SU-DHL-6 (cell line): ENCODE data around the gene HOXD9.

Experiments used
- H2AFZ ChIP-seq: fragments of 200-600 bp; sonication (generic); 2 replicates; pipeline ENCODE4 v1.6.1; 2014; ENCODE audit warnings: low read depth, mild to moderate bottlenecking, moderate library complexity, mixed read lengths, antibody characterized with exemption, low read length; ENCODE audit not compliant: severe bottlenecking
- H3F3A ChIP-seq: fragments of 200-600 bp; shearing (Covaris generic); 2 replicates; pipeline ENCODE4 v1.6.0; 2016; ENCODE audit warnings: antibody characterized with exemption, mild to moderate bottlenecking; ENCODE audit not compliant: insufficient read depth
- H3K27ac ChIP-seq: fragments of 200-600 bp; sonication (generic); 2 replicates; pipeline ENCODE4 v1.5.1; 2016; ENCODE audit warnings: low read depth, mild to moderate bottlenecking, low read length, moderate library complexity, mixed read lengths
- H3K27me3 ChIP-seq: fragments of 200-600 bp; sonication (generic), shearing (Covaris generic); 2 replicates; pipeline ENCODE4 v1.6.0; 2014; ENCODE audit warnings: mild to moderate bottlenecking, low read length
- H3K36me3 ChIP-seq: fragments of 200-600 bp; sonication (generic); 2 replicates; pipeline ENCODE4 v1.6.1; 2014; ENCODE audit warnings: mild to moderate bottlenecking, low read length, mixed read lengths
- H3K4me2 ChIP-seq: fragments of 300-600, 200-600 bp; shearing (Covaris generic), sonication (generic); 2 replicates; pipeline ENCODE4 v1.6.0; 2014; ENCODE audit warnings: low read length, low read depth, mild to moderate bottlenecking; ENCODE audit not compliant: poor library complexity, severe bottlenecking
- H3K4me3 ChIP-seq: fragments of 200-600 bp; sonication (generic); 2 replicates; pipeline ENCODE4 v1.5.1; 2014; ENCODE audit warnings: antibody characterized with exemption, low read length, mild to moderate bottlenecking, mixed read lengths; ENCODE audit not compliant: insufficient read depth, poor library complexity, severe bottlenecking
- H3K79me2 ChIP-seq: fragments of 200-600 bp; sonication (generic); 2 replicates; pipeline ENCODE4 v1.6.1; 2014; ENCODE audit warnings: mild to moderate bottlenecking, low read length, moderate library complexity; ENCODE audit not compliant: insufficient read depth
- H3K9ac ChIP-seq: fragments of 200-600 bp; sonication (generic); 2 replicates; pipeline ENCODE4 v1.7.0; 2014; ENCODE audit warnings: mild to moderate bottlenecking, low read length
- H3K9me2 ChIP-seq: fragments of 200-600 bp; sonication (generic); replicated peaks from 2 replicates; pipeline ENCODE4 v1.6.1; 2014; ENCODE audit warnings: low read length; ENCODE audit not compliant: insufficient read depth
- H3K9me3 ChIP-seq: fragments of 200-600 bp; sonication (generic); 2 replicates; pipeline ENCODE4 v1.6.1; 2014; ENCODE audit warnings: low read length, mixed read lengths; ENCODE audit not compliant: insufficient read depth
- H4K20me1 ChIP-seq: fragments of 200-600 bp; sonication (generic); 2 replicates; pipeline ENCODE4 v1.6.1; 2014; ENCODE audit warnings: low read depth, mild to moderate bottlenecking, antibody characterized with exemption, low read length, moderate library complexity, mixed read lengths
- CTCF ChIP-seq: fragments of 200-600 bp; sonication (generic); IDR thresholded peaks from one replicate; pipeline ENCODE4 v1.5.1; 2017; ENCODE audit warnings: antibody characterized with exemption, mild to moderate bottlenecking, low read length, moderate library complexity; ENCODE audit not compliant: insufficient read depth, poor library complexity, severe bottlenecking
- EZH2phosphoT487 ChIP-seq: fragments of 200-600 bp; sonication (generic), shearing (Covaris generic); conservative IDR thresholded peaks from 2 replicates; pipeline ENCODE4 v1.6.1; 2018; ENCODE audit warnings: mild to moderate bottlenecking, antibody characterized with exemption, low read length, moderate library complexity, mixed read lengths

The HOXD9 gene

GRCh38 chr2:176122052-176122682 is 352 bp upstream of the HOXD9 start:
- no peaks in the 10 kb centered on the region for H3K27me3 ChIP-seq
- no peaks in the 10 kb centered on the region for H3K36me3 ChIP-seq
- no peak overlapping the region for H3K4me2 ChIP-seq
- H4K20me1 ChIP-seq: no peaks in the 10 kb centered on the region
- H3K9me2 ChIP-seq: no peaks in the 10 kb centered on the region
- no peak overlapping the region for H3K4me3 ChIP-seq
- H3K27ac ChIP-seq: no peak overlapping the region
- H2AFZ ChIP-seq: no peak overlapping the region
- no peaks in the 10 kb centered on the region for H3K79me2 ChIP-seq
- H3K9ac ChIP-seq: no peak overlapping the region
- TF ChIP-seq EZH2phosphoT487 (no peak), CTCF (no peak)
- no peaks in the 10 kb centered on the region for H3K9me3 ChIP-seq
- H3F3A ChIP-seq: no peaks in the 10 kb centered on the region

- H3K4me3 ChIP-seq: no peak overlapping the region
- no peaks in the 10 kb centered on the region for H3K9me3 ChIP-seq
- no peaks in the 10 kb centered on the region for H3K79me2 ChIP-seq
- H3K9ac ChIP-seq: no peak overlapping the region
- H3K4me2 ChIP-seq: no peak overlapping the region
- no peak overlapping the region for H3K27ac ChIP-seq
- TF ChIP-seq CTCF (no peak), EZH2phosphoT487 (no peak)
- H4K20me1 ChIP-seq: no peaks in the 10 kb centered on the region
- H3K9me2 ChIP-seq: no peaks in the 10 kb centered on the region
- no peaks in the 10 kb centered on the region for H3F3A ChIP-seq
- H3K36me3 ChIP-seq: no peaks in the 10 kb centered on the region
- no peaks in the 10 kb centered on the region for H3K27me3 ChIP-seq
- no peak overlapping the region for H2AFZ ChIP-seq
Measured at GRCh38 chr2:176123411-176124109, 1.0 kb downstream of the HOXD9 start.

GRCh38 chr2:176124110-176124946 is 1.8 kb downstream of the HOXD9 start:
- H3K9ac ChIP-seq: no peak overlapping the region
- no peaks in the 10 kb centered on the region for H3K27me3 ChIP-seq
- no peak for TF ChIP-seq EZH2phosphoT487
- TF ChIP-seq CTCF: no peak

More at GRCh38 chr2:176124110-176124946, 1.8 kb downstream of the HOXD9 start:
- no peaks in the 10 kb centered on the region for H3K9me3 ChIP-seq
- no peak overlapping the region for H3K4me3 ChIP-seq
- H3K4me2 ChIP-seq: no peak overlapping the region
- no peaks in the 10 kb centered on the region for H3K36me3 ChIP-seq
- H3K27ac ChIP-seq: no peak overlapping the region
- H2AFZ ChIP-seq: no peak overlapping the region
- no peaks in the 10 kb centered on the region for H3K9me2 ChIP-seq
- no peaks in the 10 kb centered on the region for H3K79me2 ChIP-seq
- H4K20me1 ChIP-seq: no peaks in the 10 kb centered on the region
- no peaks in the 10 kb centered on the region for H3F3A ChIP-seq
